Activated CD8-positive, alpha-beta memory T cell treated with anti-CD3 and anti-CD28 coated beads for 4 hours (primary cell): Measurements from ENCODE around the gene WDR54.
"Not testable (repeated sequence)": the region's sequence is repeated elsewhere in the genome, so short reads cannot be mapped to it uniquely, and the experiment has no call there.

ENCODE experiments used
- DNase-seq, 2 donors: peaks; one replicate each; pipeline ENCODE4 v3.0.0-alpha.2; 2020; ENCODE audit warnings: low read depth in 2 of 2

WDR54 gene

DNA sequence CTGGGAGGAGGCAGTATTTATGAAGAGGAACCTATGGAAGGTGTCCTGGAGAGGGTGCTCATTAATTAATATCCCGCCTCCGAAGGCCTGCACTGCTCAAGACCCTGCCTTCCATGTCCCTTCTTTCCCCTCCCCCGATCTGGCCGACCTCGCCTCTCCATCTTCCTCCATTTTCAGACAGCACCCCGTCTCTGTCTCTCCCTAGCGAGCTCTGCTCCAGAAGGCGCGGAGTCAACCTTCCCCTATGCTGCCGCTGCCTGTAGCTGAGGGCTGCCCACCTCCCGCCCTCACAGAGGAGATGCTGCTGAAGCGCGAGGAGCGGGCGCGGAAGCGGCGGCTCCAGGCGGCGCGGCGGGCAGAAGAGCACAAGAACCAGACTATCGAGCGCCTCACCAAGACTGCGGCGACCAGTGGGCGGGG, 35.6 kb downstream of the WDR54 start:
- no peak for DNase-seq

DNA sequence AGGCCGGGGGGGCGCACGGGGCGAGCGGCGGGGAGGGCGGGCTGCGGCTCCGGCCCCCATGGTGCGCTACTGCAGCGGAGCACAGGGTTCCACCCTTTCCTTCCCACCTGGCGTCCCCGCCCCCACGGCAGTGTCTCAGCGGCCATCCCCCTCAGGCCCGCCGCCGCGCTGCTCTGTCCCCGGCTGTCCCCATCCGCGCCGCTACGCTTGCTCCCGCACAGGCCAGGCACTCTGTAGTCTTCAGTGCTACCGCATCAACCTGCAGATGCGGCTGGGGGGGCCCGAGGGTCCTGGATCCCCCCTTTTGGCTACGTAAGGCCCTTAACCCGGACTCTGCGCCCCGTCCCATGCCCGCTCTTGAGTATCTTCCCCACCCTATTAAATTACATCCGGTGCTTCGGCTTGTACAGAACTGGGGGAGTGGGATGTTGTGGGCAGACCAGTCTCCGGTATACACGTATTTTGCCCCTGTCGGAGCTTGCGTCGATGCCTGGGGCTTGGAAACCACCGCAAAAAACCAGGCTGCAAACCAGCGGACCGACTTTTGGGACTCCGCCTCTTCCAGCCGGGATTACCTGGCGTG, 36.1 kb downstream of the WDR54 start:
- DNase-seq: peak; percentile 72 to 78

DNA sequence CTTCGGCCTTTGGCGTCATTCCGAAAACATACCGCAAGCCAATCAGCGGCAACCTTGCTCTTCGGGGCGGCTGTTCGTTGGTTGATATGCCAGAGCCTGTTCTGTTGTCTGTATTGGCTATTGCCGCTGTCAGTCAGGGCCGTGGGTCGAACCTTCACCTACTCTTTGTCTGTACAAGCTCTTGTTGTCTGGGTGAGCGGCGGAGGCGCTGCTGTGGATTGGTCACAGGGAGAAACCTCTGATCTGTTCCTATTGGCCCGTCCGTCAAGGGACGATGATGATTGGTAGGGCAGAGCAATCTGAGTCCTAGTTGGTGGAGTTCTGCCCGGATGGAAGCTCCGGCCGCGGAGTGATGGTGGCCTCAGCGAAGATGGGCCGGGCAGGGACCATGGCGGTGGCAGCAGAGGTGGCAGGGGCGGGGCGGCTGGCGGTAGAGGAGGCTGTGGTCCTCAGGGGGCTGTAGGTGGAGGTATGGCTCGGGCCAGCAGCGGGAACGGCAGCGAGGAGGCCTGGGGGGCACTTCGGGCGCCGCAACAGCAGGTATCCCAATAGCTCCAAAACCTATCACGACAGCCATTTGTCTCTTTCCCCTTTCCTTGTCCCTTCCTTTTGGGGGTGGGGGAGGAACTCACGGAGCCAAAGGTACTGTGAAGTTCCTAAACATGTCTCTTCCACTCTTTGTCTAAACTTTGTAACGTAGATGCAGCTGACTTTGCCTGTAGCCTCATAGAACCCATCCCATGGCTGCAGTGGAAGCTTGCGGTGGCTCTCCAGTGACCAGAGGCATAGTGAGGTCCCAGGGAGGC, 36.8 kb downstream of the WDR54 start, which contains the start of gene WBP1:
Gene WBP1 (plus strand): TSS at position 307 of the 806 bp plus-strand sequence. CDS start 165 bp downstream, at position 472.
- DNase-seq: peak; percentile 97 to 99

DNA sequence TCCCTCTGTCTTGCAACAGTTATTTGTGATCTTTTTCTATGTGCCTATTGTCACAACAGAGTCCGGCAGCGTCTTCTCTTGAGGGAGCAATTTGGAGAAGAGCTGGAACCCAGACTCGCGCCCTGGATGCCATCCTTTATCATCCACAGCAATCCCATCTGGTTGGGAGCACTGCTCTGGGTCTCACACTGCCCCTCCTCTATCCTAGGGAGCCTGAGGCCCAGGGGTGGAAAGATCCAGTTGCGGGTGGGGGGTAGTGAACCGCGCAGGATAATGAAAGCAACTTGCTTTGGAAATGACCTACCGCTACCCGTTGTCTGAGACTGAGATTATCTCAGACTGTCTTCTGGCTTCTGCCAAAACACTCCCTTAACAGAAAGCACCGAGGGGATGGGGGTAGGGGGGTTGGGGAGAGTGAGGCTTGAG, 37.4 kb downstream of the WDR54 start:
- DNase-seq: no peak

DNA sequence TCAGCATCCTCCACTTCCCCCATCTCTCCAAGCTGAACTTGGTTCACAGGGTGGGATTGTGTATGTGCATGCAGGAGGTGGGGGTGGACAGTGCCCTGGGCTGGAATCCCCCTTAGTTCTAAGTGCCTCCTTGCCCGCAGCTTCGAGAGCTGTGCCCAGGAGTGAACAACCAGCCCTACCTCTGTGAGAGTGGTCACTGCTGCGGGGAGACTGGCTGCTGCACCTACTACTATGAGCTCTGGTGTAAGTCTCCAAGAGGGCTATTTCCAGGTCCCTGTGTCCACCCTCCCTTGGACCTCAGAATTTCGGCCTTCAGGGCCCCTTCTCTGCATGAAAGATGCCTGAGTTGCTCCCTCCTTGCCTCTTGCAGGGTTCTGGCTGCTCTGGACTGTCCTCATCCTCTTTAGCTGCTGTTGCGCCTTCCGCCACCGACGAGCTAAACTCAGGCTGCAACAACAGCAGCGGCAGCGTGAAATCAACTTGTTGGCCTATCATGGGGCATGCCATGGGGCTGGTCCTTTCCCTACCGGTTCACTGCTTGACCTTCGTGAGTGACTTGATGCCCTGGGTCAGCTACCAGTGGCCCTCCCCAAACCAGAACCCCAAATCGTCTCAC, 38.1 kb downstream of the WDR54 start:
- DNase-seq: not testable (repeated sequence)

DNA sequence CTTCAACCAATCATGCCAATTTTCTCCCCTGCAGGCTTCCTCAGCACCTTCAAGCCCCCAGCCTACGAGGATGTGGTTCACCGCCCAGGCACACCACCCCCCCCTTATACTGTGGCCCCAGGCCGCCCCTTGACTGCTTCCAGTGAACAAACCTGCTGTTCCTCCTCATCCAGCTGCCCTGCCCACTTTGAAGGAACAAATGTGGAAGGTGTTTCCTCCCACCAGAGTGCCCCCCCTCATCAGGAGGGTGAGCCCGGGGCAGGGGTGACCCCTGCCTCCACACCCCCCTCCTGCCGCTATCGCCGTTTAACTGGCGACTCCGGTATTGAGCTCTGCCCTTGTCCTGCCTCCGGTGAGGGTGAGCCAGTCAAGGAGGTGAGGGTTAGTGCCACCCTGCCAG, 38.7 kb downstream of the WDR54 start:
- not testable (repeated sequence) for DNase-seq

DNA sequence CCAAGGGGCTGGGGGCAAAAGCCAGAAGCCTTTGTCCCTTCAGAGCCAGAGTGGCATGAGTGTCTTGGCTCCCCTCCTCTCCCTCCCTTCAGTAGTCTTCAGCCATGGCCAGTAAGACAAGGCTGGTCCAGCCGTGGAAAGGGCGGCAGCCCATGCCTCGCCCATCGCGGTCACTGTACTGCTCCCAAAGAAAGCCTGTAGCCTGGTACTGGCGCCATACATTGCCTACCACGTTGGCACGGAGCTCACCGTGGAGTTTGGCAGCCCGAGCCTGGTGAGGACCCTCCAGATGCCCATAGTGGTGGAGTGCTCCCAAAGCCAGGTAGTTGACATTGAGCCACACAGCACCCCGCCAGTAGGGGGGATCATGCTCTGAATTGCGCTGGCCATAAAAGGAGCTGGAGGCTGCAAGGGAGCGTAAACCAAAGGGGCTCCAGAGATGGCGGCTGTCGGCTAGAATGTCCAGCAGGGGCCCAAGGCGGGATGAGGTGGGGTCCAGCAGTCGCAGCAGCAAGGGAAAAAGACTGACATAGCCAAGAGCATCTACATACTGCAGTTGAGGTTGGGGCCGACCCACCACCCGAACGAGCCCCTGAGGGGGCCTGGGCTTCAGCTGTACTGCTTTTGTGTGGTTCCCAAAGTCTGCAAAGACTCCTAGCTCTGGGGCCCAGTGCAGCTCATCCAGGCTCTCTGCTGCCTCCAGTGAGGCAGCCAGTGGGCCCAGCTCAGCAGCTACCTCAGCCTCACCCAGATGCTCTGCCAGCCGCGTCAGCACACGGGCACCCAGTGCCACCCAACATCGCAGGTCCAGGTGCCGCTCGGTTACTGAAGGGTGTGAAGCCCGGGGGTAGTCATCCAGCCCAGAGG, 39.9 kb downstream of the WDR54 start:
- DNase-seq: no peak

DNA sequence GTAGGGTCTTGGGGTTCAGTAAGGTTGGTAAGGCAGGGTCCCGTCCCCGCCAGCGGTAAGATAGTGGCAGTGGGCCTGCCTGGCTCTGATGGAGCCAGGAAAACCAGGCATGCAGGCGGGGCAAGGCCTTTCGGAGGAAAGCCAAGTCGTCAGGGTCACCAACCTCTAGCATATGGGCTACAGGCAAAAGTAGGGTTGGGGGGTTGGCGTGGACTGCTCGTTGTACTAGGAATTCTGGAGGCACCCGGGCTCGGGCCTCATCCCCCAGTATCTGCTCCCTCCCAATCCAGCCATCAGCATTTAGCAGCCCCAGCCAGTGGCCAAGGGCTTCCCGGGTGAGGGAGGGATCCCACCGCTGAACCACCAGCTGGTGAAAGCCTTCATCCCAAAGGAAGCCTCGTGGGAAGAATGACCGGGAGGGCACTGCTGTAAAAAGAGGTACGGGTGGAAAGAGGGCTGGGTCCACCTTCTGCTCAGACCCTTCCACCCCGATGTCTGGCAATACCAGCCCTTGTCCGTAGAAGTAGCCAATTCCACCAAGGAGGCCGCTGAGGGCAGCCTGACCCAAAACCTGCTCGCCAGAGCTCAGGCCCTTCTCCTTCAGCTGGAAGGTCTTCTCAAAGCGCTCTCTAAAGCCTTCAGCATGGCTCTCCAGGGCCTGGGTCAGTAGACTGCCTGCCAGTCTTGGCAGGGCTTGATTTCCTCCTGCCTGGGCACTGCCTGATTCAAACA, 40.7 kb downstream of the WDR54 start:
- DNase-seq: no peak

DNA sequence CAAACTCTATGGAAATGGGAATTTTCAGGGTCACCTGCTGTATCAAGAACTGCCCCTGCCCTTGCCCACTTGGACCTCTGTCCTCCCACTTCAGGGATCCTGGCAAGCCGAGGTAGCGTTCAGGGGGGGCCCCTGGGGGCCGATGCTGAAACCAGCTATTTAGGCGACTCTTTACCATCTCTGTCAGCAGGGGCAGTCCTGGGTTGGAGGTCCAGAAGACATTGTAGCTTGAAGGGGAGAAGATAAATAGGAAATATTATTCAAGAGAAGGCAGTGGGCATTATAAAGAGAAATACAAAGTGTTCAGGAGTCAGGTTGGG, 41.2 kb downstream of the WDR54 start:
- no peak for DNase-seq

DNA sequence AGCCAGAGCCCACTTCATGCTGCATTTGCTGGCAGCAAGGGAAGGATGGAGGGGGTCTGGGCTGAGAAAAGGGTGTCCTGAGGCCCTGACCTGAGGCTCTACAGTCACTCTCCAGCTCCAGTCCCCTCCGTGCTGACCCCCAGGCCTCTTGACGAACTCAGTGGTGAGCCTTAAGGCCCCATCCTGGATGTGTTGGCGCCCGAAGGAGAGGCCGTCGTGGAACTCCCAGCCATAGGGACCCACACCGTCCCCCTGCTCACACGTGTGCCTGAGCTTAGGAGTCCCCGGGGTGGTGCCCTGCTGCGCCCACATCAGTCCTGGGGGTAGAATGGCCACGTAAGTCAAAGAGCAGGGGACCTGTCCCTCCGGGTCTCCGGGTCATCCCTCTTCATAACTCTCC, 42.9 kb downstream of the WDR54 start:
- DNase-seq: no peak

DNA sequence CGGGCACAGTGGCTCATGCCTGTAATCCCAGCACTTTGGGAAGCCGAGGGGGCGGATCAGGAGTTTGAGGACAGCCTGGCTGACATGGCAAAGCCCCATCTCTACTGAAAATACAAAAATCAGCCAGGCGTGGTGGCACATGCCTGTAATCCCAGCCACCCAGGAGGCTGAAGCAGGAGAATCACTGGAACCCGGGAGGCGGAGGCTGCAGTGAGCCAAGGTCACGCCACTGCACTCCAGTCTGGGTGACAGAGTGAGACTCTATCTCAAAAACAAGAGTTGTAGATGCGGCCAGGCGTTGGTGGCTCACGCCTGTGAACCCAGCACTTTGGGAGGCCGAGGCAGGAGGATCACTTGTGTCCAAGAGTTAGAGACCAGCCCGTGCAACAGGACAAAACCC, 49.2 kb downstream of the WDR54 start:
- DNase-seq: not testable (repeated sequence)

DNA sequence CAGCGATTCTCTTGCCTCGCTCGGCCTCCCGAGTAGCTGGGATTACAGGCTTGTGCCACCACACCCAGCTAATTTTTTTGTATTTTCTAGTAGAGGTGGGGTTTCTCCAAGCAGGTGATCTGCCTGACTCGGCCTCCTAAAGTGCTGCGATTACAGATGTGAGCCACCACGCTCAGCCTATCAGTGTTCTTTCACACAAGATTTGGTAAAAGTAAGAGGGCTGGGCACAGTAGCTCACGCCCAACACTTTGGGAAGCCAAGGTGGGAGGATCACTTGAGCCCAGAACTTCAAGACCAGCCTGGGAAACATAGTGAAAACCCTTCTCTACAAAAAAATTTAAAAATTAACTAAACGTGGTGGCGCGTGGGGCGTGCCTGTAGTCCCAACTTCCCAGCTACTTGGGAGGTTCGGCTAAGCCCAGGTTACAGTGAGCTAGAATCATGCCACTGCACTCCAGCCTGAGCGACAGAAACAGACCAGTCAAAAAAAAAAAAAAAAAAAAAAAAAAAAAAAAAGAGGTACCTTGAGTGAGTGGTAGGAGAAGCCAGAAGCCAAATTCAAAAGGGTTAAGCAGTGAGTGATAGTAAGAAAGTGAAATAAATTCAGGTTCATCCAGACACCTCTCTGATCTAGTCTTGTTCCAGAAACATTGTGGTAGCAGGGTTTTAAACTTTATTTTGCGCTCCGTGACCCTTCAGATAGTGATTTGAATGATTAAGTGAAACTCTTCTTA, 50.0 kb downstream of the WDR54 start:
- no peak for DNase-seq

DNA sequence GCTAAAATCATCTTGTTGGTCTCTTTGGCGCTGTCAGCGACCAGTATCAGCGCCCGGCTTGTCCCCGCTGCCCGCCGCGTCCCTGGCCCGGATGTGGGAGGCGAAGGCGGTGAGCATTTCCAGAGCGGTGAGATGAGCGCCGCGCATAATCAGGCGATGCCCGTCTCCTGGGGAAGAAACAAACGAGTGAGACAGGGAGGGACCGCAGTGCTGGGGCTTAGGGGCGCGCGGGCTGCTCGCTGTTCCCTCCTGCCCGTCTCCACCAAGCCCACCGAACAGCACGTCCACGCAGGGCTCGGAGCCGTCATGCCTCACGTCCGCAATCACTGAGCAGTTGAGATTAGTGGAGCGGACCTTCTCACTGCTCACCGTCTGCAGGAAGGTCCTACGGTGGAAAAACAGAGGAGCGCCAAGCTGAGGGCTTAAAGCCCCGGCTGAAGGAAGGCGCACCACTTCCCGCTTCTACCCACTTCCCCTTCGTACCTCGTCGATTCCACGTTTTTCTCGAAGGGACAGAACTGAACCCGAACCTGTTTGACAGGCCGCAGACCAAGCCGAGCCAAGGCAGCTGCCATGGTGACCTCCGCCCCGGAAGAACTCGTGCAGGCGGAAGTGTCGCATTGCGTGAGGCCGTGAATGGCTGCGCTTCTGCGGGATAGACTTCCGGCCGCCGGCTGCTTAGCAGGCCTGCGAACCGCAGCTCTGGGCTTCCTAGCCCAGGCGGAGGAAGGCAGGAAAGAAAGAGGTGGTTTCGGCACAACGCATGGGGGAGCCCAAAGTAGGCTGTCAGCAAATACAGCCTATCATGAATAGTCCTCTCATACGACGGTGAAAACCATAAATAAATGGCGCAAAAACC, 50.8 kb downstream of the WDR54 start, which contains the start of gene MRPL53:
Gene MRPL53 (minus strand): TSS at position 595 of the 859 bp plus-strand sequence. CDS start 20 bp downstream, at position 575.
- DNase-seq: peak; percentile 89 to 91

DNA sequence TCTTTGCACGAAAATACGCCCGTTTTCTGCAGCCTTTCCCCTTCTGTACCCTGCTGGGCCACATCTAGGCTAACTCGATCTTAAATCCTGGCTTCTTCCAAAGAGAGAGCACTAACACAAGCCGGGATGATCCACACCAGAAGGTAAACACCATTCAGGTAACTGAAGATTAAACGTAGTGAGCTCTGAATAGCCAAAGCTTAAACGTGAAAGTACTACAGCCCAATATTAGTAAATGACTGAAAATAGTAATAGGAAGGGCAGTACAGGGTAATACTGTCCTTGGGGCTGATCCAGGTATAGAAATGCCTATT, 51.4 kb downstream of the WDR54 start:
- no peak for DNase-seq

DNA sequence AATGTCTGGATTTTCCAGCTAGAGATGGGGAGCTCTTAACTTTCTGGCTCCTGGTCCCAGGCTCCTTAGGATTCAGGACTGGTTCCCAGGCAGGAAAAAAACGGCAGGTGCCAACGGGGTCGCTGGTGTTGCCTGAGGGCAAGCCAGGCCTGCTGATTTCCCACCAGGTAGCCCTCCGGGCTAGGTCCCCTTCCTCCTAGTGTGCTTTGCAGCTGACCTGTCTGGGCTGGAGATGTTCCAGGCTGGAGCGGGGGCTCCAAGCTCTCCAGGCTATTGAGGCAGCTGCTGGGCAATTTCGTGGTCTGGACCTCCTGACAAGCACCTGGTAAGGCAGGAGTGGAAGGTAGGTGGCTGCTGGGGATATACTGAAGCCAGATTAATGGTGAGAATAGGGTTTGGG, 53.0 kb downstream of the WDR54 start:
- DNase-seq: no peak

DNA sequence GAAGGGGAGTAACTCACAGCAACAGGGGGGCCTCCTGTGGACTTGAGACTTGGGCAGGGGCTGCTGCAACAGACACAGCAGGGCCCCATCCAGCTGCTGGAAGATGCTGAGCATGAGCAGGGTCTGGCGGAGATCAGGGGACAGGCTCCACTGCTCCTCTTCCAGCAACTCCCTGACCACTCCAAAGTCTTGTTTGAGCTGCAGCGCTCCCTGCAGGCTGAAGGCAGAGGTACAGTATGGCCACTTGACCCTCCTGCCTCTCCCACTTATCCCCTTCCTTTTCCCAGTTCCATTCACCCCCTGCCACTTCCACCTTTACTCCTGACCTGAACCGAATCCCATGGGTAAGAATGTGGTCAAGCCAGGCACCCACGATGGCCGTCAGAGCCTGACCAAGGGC, 53.4 kb downstream of the WDR54 start:
- DNase-seq: no peak
